Erythroblast (primary cell): ENCODE results near the gene C14orf119.

Source experiments
- GATA1 ChIP-seq: IDR thresholded peaks from 2 replicates; pipeline ENCODE4 v1.6.1; 2011; ENCODE audit warnings: low read depth, mild to moderate bottlenecking, control low read depth, low read length, moderate library complexity
- POLR2A ChIP-seq: IDR thresholded peaks from 2 replicates; pipeline ENCODE4 v1.6.1; 2011; ENCODE audit warnings: mild to moderate bottlenecking, low read length

- TF ChIP-seq POLR2A (no peak), GATA1 (no peak)
Measured at GRCh38 chr14:23058654-23059504, 36.4 kb upstream of the C14orf119 start.
